K562 (cell line): Measurements from ENCODE around the gene CDSN. TPM values are rescaled to one million over a fixed set of nuclear protein-coding genes. Genes with fewer than 3 reads are reported as not detected.

Experiments
- ATAC-seq: fragments of 200-7000 bp; cut with Tn5 transposase; 3 replicates; pipeline ENCODE4 v1.9.1; 2020; ENCODE audit warnings: moderate library complexity
- BruUV-seq: library from RNA; stranded (reverse); fragments of 400-500 nt; replicated peaks from 2 replicates; lab custom pipeline; 2021; lab: Mats Ljungman, UMichigan
- CTCF ChIA-PET: fragments of 300-600 bp; formaldehyde crosslinking; extraction: SDS; loops from one replicate; lab custom pipeline; 2021; ENCODE audit warnings: low intra/inter-chr PET ratio; lab: Yijun Ruan, JAX
- POLR2A ChIA-PET: fragments of 300-600, 350-650 bp; sonication (Branson Sonifier 250); formaldehyde crosslinking; extraction: SDS; loops from one replicate; lab custom pipeline; 2021; ENCODE audit warnings: antibody characterized with exemption, inconsistent platforms; lab: Yijun Ruan, JAX
- DNase-seq, 4 experiments: peaks; one replicate each; pipeline versions ENCODE4 v3.0.0 to v3.0.0-alpha.2; 2011 to 2018; ENCODE audit warnings: low spot score in 3 of 4, mixed read lengths in 3 of 4; ENCODE audit errors: extremely low read depth in 1 of 4
- FAIRE-seq: peaks from 2 replicates; lab custom pipeline; 2011; peaks lifted over from hg19 to GRCh38; lab: Jason Lieb, UNC
- H2AFZ ChIP-seq: 2 replicates; pipeline ENCODE4 v1.6.0; 2011; ENCODE audit warnings: low read depth, low read length, control low read depth, inconsistent platforms
- H3K27ac ChIP-seq: fragments of 200-600 bp; 3 replicates; pipeline ENCODE4 v1.8.0; 2011; ENCODE audit warnings: low read depth, mild to moderate bottlenecking, control low read depth, inconsistent platforms, low read length, moderate library complexity, mixed read lengths; ENCODE audit errors: extremely low read depth
- H3K27me3 ChIP-seq, 2 experiments: fragments of 300-600 bp in 1 of 2; 2 replicates in 1 of 2; 3 replicates in 1 of 2; pipeline versions ENCODE4 v1.6.0 to v1.8.0; 2011; ENCODE audit warnings: inconsistent platforms in 2 of 2, low read length in 2 of 2, mild to moderate bottlenecking in 1 of 2, mixed read lengths in 1 of 2, moderate library complexity in 1 of 2; ENCODE audit not compliant: control insufficient read depth in 2 of 2, insufficient read depth in 2 of 2
- H3K36me3 ChIP-seq: fragments of 300-600 bp; 3 replicates; pipeline ENCODE4 v1.8.0; 2011; ENCODE audit warnings: mild to moderate bottlenecking, low read length, inconsistent platforms; ENCODE audit not compliant: control insufficient read depth, insufficient read depth
- H3K4me1 ChIP-seq, 2 experiments: fragments of 200-600 bp in 1 of 2; replicated peaks in 1 of 2; 2 replicates in 1 of 2; 3 replicates in 1 of 2; pipeline versions ENCODE4 v1.5.1 to v1.8.0; 2011; ENCODE audit warnings: inconsistent platforms in 2 of 2, low read length in 2 of 2, mild to moderate bottlenecking in 1 of 2, mixed read lengths in 1 of 2, moderate library complexity in 1 of 2; ENCODE audit not compliant: control insufficient read depth in 2 of 2, insufficient read depth in 2 of 2
- H3K4me2 ChIP-seq: 2 replicates; pipeline ENCODE4 v1.6.1; 2011; ENCODE audit warnings: low read length, control low read depth, inconsistent platforms, mixed read lengths; ENCODE audit not compliant: insufficient read depth
- H3K4me3 ChIP-seq: fragments of 200-600 bp; sonication (generic), shearing (Covaris generic); 2 replicates; pipeline ENCODE4 v1.5.1; 2016; ENCODE audit warnings: control low read depth, inconsistent platforms
- H3K79me2 ChIP-seq: fragments of 200-600 bp; 3 replicates; pipeline ENCODE4 v1.8.0; 2011; ENCODE audit warnings: low read length, inconsistent platforms; ENCODE audit not compliant: control insufficient read depth, insufficient read depth
- H3K9ac ChIP-seq, 2 experiments: 2 replicates each; pipeline versions ENCODE4 v1.6.0 to v1.6.1; 2011; ENCODE audit warnings: low read depth in 2 of 2, low read length in 2 of 2, control low read depth in 1 of 2, inconsistent platforms in 1 of 2, mild to moderate bottlenecking in 1 of 2, mixed read lengths in 1 of 2; ENCODE audit not compliant: insufficient read depth in 1 of 2
- H3K9me1 ChIP-seq: one replicate; pipeline ENCODE4 v1.6.0; 2011; ENCODE audit warnings: inconsistent platforms, mild to moderate bottlenecking, low read length, moderate library complexity; ENCODE audit not compliant: control insufficient read depth, insufficient read depth
- H3K9me3 ChIP-seq: replicated peaks from 2 replicates; pipeline ENCODE4 v1.5.1; 2011; ENCODE audit warnings: low read depth, low read length, inconsistent platforms; ENCODE audit not compliant: control insufficient read depth, insufficient read depth
- H4K20me1 ChIP-seq: replicated peaks from 2 replicates; pipeline ENCODE4 v1.6.1; 2011; ENCODE audit warnings: low read length, inconsistent platforms, mixed read lengths; ENCODE audit not compliant: control insufficient read depth, insufficient read depth
- ATF7 ChIP-seq: fragments of 450-650 bp; IDR thresholded peaks from 2 replicates; pipeline ENCODE4 v1.7.1; 2014; ENCODE audit warnings: mild to moderate bottlenecking, moderate library complexity
- CHD2 ChIP-seq: IDR thresholded peaks from 2 replicates; pipeline ENCODE4 v1.6.1; 2011; ENCODE audit warnings: low read depth, low read length
- ELF4 ChIP-seq: fragments of 450-650 bp; formaldehyde crosslinking; IDR thresholded peaks from 2 replicates; pipeline ENCODE4 v1.4.0; 2022; ENCODE audit warnings: missing genetic modification characterization
- FOXJ3 ChIP-seq: sonication (generic); formaldehyde crosslinking; IDR thresholded peaks from 2 replicates; pipeline ENCODE4 v1.4.0; 2020; ENCODE audit warnings: mild to moderate bottlenecking, missing genetic modification reagents
- MAFG ChIP-seq: fragments of 450-650 bp; conservative IDR thresholded peaks from 2 replicates; pipeline ENCODE4 v1.6.1; 2016; ENCODE audit warnings: missing genetic modification characterization, missing compliant biosample characterization
- MCM5 ChIP-seq: fragments of 450-650 bp; IDR thresholded peaks from 2 replicates; pipeline ENCODE4 v1.6.1; 2016; ENCODE audit warnings: low read depth
- MECOM ChIP-seq: fragments of 250-450 bp; sonication (Bioruptor Pico); IDR thresholded peaks from 2 replicates; pipeline ENCODE4 v1.8.0; 2022; ENCODE audit warnings: inconsistent platforms
- NFXL1 ChIP-seq: fragments of 450-650 bp; formaldehyde crosslinking; IDR thresholded peaks from 2 replicates; pipeline ENCODE4 v1.4.0; 2021; ENCODE audit warnings: mild to moderate bottlenecking
- SNRNP70 ChIP-seq: fragments of 200-400 bp; formaldehyde crosslinking; optimal IDR thresholded peaks from 2 replicates; pipeline ENCODE3; 2017; ENCODE audit warnings: low read depth, low read length
- XRCC4 ChIP-seq: IDR thresholded peaks from one replicate; pipeline ENCODE4 v1.6.1; 2011; ENCODE audit not compliant: insufficient read depth, insufficient read length; ENCODE audit errors: extremely low read depth
- ZC3H4 ChIP-seq: sonication (generic); formaldehyde crosslinking; IDR thresholded peaks from 2 replicates; pipeline ENCODE4 v1.9.0; 2021; ENCODE audit warnings: missing genetic modification reagents, borderline replicate concordance
- WGBS: fragments of 100-300 bp; shearing (Covaris generic); methylation state at CpG from one replicate; pipeline ENCODE4 v1.1.6; 2016; ENCODE audit warnings: low coverage, mixed read lengths; ENCODE audit not compliant: insufficient coverage; ENCODE audit errors: missing lambda C conversion rate; 5-methylcytosine and 5-hydroxymethylcytosine counted together
- in situ Hi-C: fragments of 300-500 bp; cut with MboI; formaldehyde crosslinking; loops from 4 replicates; pipeline ENCODE4 v1.15.0; 2018; ENCODE audit warnings: inconsistent platforms, mixed read lengths
- intact Hi-C: fragments of 100-400 bp; cut with micrococcal nuclease; formaldehyde crosslinking; loops from 2 replicates; pipeline ENCODE4 v1.14.2; 2022
- polyA plus RNA-seq, 8 experiments: library from polyadenylated mRNA; depleted of rRNA in 4 of 8; stranded (reverse) in 5 of 8; unstranded in 3 of 8; fragments of >200 nt; fragmentation: Nextera tagmentation in 2 of 8; fragmentation: Illumina TruSeq in 1 of 8; extraction: Ambion mirVana in 2 of 8; extraction: Trizol in 1 of 8; gene quantifications; 2 replicates each; pipeline versions ENCODE4 v1.2.1 to v1.2.3, GENCODE V29; 2011 to 2014; ENCODE audit warnings: inconsistent platforms in 1 of 8, missing spikeins in 1 of 8
- total RNA-seq, 7 experiments: library from RNA; depleted of rRNA in 6 of 7; stranded (reverse); fragments of >200 nt in 6 of 7; fragmentation: Illumina TruSeq in 2 of 7; extraction: Trizol in 2 of 7; gene quantifications; 2 replicates each; pipeline versions ENCODE4 v1.2.1 to v1.2.3, GENCODE V29; 2011 to 2021; ENCODE audit warnings: low replicate concordance in 1 of 7
- TF ChIP-seq, protein P1 (sequence below), 2 experiments: fragments of 450-650 bp; conservative IDR thresholded peaks; 2 replicates each; pipeline ENCODE4 v1.6.1; 2017; ENCODE audit warnings: mild to moderate bottlenecking in 2 of 2, moderate library complexity in 2 of 2
- TF ChIP-seq, protein P2 (sequence below), 2 experiments: fragments of 450-650 bp in 1 of 2; sonication (generic) in 1 of 2; formaldehyde crosslinking in 1 of 2; IDR thresholded peaks; 2 replicates each; pipeline versions ENCODE4 v1.7.1 to v1.9.0; 2016 to 2022; ENCODE audit warnings: inconsistent platforms in 1 of 2, mild to moderate bottlenecking in 1 of 2, missing genetic modification reagents in 1 of 2

Gene CDSN
- total and polyA plus RNA-seq, 9 of the 15 experiments (the other 6 are each of a cell fraction or from before 2014, with no cell fraction given) = not detected

DNA sequence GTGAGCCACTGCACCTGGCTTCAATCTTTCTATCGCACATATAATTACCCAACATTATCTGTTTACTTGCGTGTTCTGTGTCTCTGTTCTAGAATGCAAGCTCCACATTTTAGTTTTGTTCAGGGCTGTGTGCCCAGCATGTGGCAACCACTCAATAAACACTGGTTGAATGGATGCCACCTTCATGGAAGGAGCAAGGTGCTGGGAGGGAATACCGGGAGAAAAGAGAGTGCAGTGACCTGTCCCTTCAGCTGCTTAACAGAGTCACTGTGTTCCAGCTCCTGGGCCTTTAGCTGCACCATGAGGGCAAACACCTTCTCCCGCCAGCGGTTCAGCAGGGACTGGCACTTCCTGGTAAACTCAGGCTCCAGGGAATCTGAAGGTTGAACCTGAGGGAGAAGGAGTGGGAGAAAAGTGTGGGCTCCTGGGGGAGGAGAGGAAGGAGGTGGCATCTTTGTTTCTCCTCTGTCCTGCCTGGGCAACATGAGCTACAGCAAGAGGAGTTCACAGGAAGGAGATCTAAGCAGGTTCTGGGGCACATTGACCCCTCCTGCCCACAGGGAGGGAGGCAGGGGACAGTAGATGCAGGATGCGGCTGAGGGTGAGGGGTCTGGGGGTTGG is 29.7 kb upstream of the CDSN start:
- H3K4me1 ChIP-seq = peaks cover 0 to 7% of the 10 kb centered on the region in 2 experiments; a peak in 1 of 5 replicates
- H4K20me1 ChIP-seq = no peaks in the 10 kb centered on the region
- H3K9ac ChIP-seq = peak overlapping the region in 1 of 2 experiments; percentile 4; a peak in 1 of 4 replicates
- ATAC-seq (no peak), FAIRE-seq (no peak), DNase-seq (no peak)
- no peak overlapping the region for H3K4me3 ChIP-seq
- whole genome bisulfite sequencing = 91% methylated on average over 6 of the region's 6 CpGs
- no peaks in the 10 kb centered on the region for H3K9me3 ChIP-seq
- TF ChIP-seq ZC3H4 = no peak
- no peak for TF ChIP-seq CHD2
- TF ChIP-seq FOXJ3 (CRISPR knock-in tag) = no peak
- TF ChIP-seq NFXL1 = no peak
- TF ChIP-seq, protein P1, sequence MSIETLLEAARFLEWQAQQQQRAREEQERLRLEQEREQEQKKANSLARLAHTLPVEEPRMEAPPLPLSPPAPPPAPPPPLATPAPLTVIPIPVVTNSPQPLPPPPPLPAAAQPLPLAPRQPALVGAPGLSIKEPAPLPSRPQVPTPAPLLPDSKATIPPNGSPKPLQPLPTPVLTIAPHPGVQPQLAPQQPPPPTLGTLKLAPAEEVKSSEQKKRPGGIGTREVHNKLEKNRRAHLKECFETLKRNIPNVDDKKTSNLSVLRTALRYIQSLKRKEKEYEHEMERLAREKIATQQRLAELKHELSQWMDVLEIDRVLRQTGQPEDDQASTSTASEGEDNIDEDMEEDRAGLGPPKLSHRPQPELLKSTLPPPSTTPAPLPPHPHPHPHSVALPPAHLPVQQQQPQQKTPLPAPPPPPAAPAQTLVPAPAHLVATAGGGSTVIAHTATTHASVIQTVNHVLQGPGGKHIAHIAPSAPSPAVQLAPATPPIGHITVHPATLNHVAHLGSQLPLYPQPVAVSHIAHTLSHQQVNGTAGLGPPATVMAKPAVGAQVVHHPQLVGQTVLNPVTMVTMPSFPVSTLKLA (conservative IDR thresholded peaks at IDR 0.05) = no peak
- no peak for TF ChIP-seq MCM5
- TF ChIP-seq, protein P2, sequence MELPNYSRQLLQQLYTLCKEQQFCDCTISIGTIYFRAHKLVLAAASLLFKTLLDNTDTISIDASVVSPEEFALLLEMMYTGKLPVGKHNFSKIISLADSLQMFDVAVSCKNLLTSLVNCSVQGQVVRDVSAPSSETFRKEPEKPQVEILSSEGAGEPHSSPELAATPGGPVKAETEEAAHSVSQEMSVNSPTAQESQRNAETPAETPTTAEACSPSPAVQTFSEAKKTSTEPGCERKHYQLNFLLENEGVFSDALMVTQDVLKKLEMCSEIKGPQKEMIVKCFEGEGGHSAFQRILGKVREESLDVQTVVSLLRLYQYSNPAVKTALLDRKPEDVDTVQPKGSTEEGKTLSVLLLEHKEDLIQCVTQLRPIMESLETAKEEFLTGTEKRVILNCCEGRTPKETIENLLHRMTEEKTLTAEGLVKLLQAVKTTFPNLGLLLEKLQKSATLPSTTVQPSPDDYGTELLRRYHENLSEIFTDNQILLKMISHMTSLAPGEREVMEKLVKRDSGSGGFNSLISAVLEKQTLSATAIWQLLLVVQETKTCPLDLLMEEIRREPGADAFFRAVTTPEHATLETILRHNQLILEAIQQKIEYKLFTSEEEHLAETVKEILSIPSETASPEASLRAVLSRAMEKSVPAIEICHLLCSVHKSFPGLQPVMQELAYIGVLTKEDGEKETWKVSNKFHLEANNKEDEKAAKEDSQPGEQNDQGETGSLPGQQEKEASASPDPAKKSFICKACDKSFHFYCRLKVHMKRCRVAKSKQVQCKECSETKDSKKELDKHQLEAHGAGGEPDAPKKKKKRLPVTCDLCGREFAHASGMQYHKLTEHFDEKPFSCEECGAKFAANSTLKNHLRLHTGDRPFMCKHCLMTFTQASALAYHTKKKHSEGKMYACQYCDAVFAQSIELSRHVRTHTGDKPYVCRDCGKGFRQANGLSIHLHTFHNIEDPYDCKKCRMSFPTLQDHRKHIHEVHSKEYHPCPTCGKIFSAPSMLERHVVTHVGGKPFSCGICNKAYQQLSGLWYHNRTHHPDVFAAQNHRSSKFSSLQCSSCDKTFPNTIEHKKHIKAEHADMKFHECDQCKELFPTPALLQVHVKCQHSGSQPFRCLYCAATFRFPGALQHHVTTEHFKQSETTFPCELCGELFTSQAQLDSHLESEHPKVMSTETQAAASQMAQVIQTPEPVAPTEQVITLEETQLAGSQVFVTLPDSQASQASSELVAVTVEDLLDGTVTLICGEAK (IDR thresholded peaks at IDR 0.05) = no peak
- TF ChIP-seq, protein P2 (CRISPR knock-in tag; IDR thresholded peaks at IDR 0.05) = no peak
- no peak for TF ChIP-seq ATF7
- TF ChIP-seq MAFG = no peak
- TF ChIP-seq ELF4 (CRISPR knock-in tag) = no peak
- TF ChIP-seq MECOM (CRISPR knock-in tag) = no peak
- no peak for TF ChIP-seq SNRNP70
- no peak for TF ChIP-seq XRCC4
- TF ChIP-seq, all 486 proteins: peak for 0
- Histone ChIP-seq H3K4me2 (no peak overlapping the region), H3K79me2 (no peaks in the 10 kb centered on the region), H2AFZ (no peak overlapping the region), H3K36me3 (peaks cover 54% of the 10 kb centered on the region; the same call in 2 of the 3 replicates), H3K27ac (no peak overlapping the region), H3K9me1 (no peaks in the 10 kb centered on the region), H3K27me3 (no peaks in the 10 kb centered on the region)
- ChIA-PET CTCF (no interaction called here), POLR2A (interaction anchor here (1.2 to 1.3 kb wide), 2 partner anchors 8 to 9 kb away, joined by 4 to 5 read pairs; no protein-coding TSS in a partner anchor)
- in situ Hi-C loops = no loop called here
- no TSS peak for BruUV-seq
- intact Hi-C loops = no loop called here
